ENCODE measurements around the gene POLD1.
"Not testable (repeated sequence)": the region's sequence is repeated elsewhere in the genome, so short reads cannot be mapped to it uniquely, and the experiment has no call there.

Gene POLD1

GRCh38 chr19:50435627-50436026 lies 51.5 kb downstream of the POLD1 start:
- TF ChIP-seq CTCF (IDR thresholded peaks at IDR 0.05; ENCODE audit: insufficient read depth, low read length, poor library complexity, severe bottlenecking), result no peak
- DNase-seq (ENCODE audit: extremely low read depth, insufficient read length), result no peak
- no peaks in the 10 kb centered on the region for H3K36me3 ChIP-seq (ENCODE audit: control insufficient read depth, insufficient read depth, low read length)
- H3K4me3 ChIP-seq (replicated peaks; ENCODE audit: low read depth, low read length), result no peak overlapping the region
- no peaks in the 10 kb centered on the region for H3K27me3 ChIP-seq (replicated peaks; ENCODE audit: control insufficient read depth, insufficient read depth, low read length)

- TF ChIP-seq CTCF (IDR thresholded peaks at IDR 0.05; ENCODE audit: insufficient read depth, low read length, poor library complexity, severe bottlenecking), result no peak
- H3K27me3 ChIP-seq (replicated peaks; ENCODE audit: control insufficient read depth, insufficient read depth, low read length), result no peaks in the 10 kb centered on the region
- no peak overlapping the region for H3K4me3 ChIP-seq (replicated peaks; ENCODE audit: low read depth, low read length)
- H3K36me3 ChIP-seq (ENCODE audit: control insufficient read depth, insufficient read depth, low read length), result no peaks in the 10 kb centered on the region
- DNase-seq (ENCODE audit: extremely low read depth, insufficient read length), result no peak
These were observed 53.8 kb downstream of the POLD1 start for GRCh38 chr19:50437862-50438449.

DNA sequence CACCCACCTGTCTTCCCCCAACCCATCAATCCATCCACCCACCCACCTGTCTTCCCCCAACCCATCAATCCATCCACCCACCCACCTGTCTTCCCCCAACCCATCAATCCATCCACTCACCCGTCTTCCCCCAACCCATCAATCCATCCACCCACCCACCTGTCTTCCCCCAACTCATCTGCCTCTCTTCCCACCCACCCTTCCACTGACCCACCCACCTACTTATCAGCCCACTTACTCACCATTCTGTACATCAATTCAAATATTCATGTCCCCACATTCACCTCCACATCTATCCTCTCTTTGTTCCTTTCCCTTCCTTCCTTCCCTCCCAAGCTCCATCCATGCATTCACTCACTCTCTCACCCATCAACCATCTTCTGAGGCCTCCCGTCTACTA lies 55.0 kb downstream of the POLD1 start:
- not testable (repeated sequence) for H3K27me3 ChIP-seq (replicated peaks; ENCODE audit: control insufficient read depth, insufficient read depth, low read length); H3K36me3 ChIP-seq (ENCODE audit: control insufficient read depth, insufficient read depth, low read length); H3K4me3 ChIP-seq (replicated peaks; ENCODE audit: low read depth, low read length); DNase-seq (ENCODE audit: extremely low read depth, insufficient read length)

DNA sequence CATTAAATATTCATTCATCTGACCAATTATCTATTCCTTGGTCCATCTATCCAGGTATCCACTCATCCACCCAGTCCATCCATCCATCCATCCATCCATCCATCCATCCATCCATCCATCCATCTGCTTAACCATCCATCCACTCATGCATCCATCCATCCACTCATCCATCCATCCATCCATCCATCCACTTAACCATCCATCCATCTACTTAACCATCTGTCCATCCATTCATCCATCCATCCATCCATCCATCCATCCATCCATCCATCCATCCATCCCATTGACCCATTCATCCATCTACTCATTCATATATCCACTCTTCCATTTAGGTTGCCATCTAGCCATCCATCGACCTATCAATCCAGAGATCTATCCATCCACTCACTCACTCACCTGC lies 59.9 kb downstream of the POLD1 start:
- H3K4me3 ChIP-seq (replicated peaks; ENCODE audit: low read depth, low read length), result no peak overlapping the region
- H3K27me3 ChIP-seq (replicated peaks; ENCODE audit: control insufficient read depth, insufficient read depth, low read length), result no peaks in the 10 kb centered on the region
- no peak for DNase-seq (ENCODE audit: extremely low read depth, insufficient read length)
- no peak for TF ChIP-seq CTCF (IDR thresholded peaks at IDR 0.05; ENCODE audit: insufficient read depth, low read length, poor library complexity, severe bottlenecking)
- no peaks in the 10 kb centered on the region for H3K36me3 ChIP-seq (ENCODE audit: control insufficient read depth, insufficient read depth, low read length)

DNA sequence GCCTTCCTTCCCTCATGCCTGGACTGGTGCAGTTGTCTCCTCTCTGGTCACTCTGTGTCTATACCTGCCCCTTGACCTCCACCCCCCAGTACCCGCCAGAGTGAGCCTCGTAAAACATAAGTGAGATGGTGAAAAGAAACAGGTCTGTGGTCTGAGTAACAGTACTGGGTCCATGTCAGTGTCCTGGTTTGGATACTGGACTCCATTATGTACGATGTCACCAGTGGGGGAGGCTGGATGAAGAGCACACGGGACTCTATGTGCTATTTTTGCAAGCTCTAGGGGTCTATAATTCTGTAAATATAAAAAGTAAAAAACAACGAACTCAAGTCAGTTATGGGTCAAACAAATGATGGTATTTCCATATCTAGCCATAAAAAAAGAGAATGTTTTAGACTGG lies 62.9 kb downstream of the POLD1 start:
- Histone ChIP-seq H3K36me3 (ENCODE audit: control insufficient read depth, insufficient read depth, low read length) (no peaks in the 10 kb centered on the region), H3K27me3 (replicated peaks; ENCODE audit: control insufficient read depth, insufficient read depth, low read length) (no peaks in the 10 kb centered on the region), H3K4me3 (replicated peaks; ENCODE audit: low read depth, low read length) (no peak overlapping the region)
- DNase-seq (ENCODE audit: extremely low read depth, insufficient read length), result no peak
- no peak for TF ChIP-seq CTCF (IDR thresholded peaks at IDR 0.05; ENCODE audit: insufficient read depth, low read length, poor library complexity, severe bottlenecking)

- TF ChIP-seq CTCF (IDR thresholded peaks at IDR 0.05; ENCODE audit: insufficient read depth, low read length, poor library complexity, severe bottlenecking), result no peak
- no peaks in the 10 kb centered on the region for H3K36me3 ChIP-seq (ENCODE audit: control insufficient read depth, insufficient read depth, low read length)
- no peak for DNase-seq (ENCODE audit: extremely low read depth, insufficient read length)
- H3K4me3 ChIP-seq (replicated peaks; ENCODE audit: low read depth, low read length), result no peak overlapping the region
- no peaks in the 10 kb centered on the region for H3K27me3 ChIP-seq (replicated peaks; ENCODE audit: control insufficient read depth, insufficient read depth, low read length)
These were observed 63.6 kb downstream of the POLD1 start for GRCh38 chr19:50447750-50448149.

All from GM06990 (cell line).